HL-60/S4 treated with phorbol 12-myristate 13-acetate at 8.2 ng/mL for 4 days and 3 days (cell line): Measurements from ENCODE around the gene PDS5A.
"Not testable (repeated sequence)": the region's sequence is repeated elsewhere in the genome, so short reads cannot be mapped to it uniquely, and the experiment has no call there.

ENCODE experiments used
- in situ Hi-C: fragments of 300-500 bp; cut with MboI; formaldehyde crosslinking; loops from 2 replicates; pipeline ENCODE4 v1.15.0; 2022; ENCODE audit warnings: low sequenced_read_pairs

PDS5A gene

DNA sequence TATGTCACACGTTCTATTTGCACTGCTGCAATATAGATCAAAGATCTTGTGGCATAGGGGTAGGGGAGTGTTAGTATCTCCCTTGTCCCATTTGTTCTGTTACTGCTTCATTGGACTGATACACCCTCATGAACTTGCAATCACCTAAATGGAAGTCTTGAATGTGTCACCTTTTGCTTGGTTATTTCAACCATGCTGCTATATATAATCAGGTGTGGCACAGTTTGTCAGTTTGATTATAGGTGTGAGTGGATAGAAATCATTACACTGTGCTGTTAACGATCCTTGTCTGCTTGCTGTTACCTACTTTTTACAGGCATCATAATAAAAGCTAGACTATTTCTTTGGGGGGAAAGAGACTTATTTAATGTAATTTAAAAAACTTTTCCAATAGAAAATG lies 195.7 kb downstream of the PDS5A start:
- in situ Hi-C loops: not testable (repeated sequence)
